Suprapubic skin (tissue), 4 donors: Measurements from ENCODE around the gene ANO2.

Source experiments
- EP300 ChIP-seq: sonication (generic); formaldehyde crosslinking; IDR thresholded peaks from one replicate; pipeline ENCODE4 v1.6.1; 2017; ENCODE audit warnings: antibody characterized with exemption
- POLR2AphosphoS5 ChIP-seq, 3 donors: sonication (generic); formaldehyde crosslinking; IDR thresholded peaks; one replicate each; pipeline ENCODE4 v1.6.1; 2017; ENCODE audit warnings: antibody characterized with exemption in 3 of 3
- TF ChIP-seq, protein P1 (sequence below), 2 donors: fragments of 200-600 bp in 1 of 2; fragments of 450-650 bp in 1 of 2; sonication (generic) in 1 of 2; IDR thresholded peaks; one replicate each; pipeline ENCODE4 v1.5.1; 2016 to 2019; ENCODE audit warnings: antibody characterized with exemption in 2 of 2, mild to moderate bottlenecking in 1 of 2, moderate library complexity in 1 of 2

DNA sequence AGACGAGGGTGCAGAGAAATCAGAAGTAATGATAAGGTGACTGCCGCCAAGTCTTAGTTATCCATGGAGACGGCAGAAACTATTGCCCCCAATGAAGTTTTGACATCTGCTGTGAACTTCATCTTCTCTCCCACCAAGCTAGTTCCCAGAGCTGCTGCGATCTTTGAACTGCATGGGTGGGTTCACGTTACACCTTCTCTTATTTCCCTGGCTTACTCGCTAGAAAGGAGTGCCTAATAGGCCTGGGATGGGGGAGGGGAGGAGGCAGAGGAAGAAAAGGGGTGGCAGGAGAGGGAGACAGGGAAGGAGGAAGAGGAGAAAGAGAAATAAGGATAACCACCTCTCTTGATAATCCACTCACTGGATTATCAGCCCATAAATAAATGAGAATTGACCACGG, 356.0 kb downstream of the ANO2 start:
- TF ChIP-seq, protein P1, sequence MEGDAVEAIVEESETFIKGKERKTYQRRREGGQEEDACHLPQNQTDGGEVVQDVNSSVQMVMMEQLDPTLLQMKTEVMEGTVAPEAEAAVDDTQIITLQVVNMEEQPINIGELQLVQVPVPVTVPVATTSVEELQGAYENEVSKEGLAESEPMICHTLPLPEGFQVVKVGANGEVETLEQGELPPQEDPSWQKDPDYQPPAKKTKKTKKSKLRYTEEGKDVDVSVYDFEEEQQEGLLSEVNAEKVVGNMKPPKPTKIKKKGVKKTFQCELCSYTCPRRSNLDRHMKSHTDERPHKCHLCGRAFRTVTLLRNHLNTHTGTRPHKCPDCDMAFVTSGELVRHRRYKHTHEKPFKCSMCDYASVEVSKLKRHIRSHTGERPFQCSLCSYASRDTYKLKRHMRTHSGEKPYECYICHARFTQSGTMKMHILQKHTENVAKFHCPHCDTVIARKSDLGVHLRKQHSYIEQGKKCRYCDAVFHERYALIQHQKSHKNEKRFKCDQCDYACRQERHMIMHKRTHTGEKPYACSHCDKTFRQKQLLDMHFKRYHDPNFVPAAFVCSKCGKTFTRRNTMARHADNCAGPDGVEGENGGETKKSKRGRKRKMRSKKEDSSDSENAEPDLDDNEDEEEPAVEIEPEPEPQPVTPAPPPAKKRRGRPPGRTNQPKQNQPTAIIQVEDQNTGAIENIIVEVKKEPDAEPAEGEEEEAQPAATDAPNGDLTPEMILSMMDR (IDR thresholded peaks at IDR 0.05), result no peak
- TF ChIP-seq EP300 (no peak), POLR2AphosphoS5 (IDR thresholded peaks at IDR 0.05) (no peak)
